HK-2 (cell line): Measurements from ENCODE around the gene NPNT.
"Not testable (repeated sequence)": the region's sequence is repeated elsewhere in the genome, so short reads cannot be mapped to it uniquely, and the experiment has no call there.

Experiments
- DNase-seq: peaks from one replicate; pipeline ENCODE4 v3.0.0-alpha.2; 2018; ENCODE audit not compliant: unreplicated experiment

Gene NPNT

GRCh38 chr4:105894660-105895582, at the start of gene NPNT:
Gene NPNT (plus strand): TSS chr4:105895471. CDS start chr4:105895653, 182 bp downstream.
- peak; percentile 54 for DNase-seq

- DNase-seq = no peak
Observed at GRCh38 chr4:105845559-105845958, 49.7 kb upstream of the NPNT start.

- DNase-seq = not testable (repeated sequence)
Observed at GRCh38 chr4:105848359-105848758, 46.9 kb upstream of the NPNT start.

GRCh38 chr4:105851196-105851595, 44.1 kb upstream of the NPNT start:
- DNase-seq = no peak

- not testable (repeated sequence) for DNase-seq
Observed at GRCh38 chr4:105852230-105852629, 43.0 kb upstream of the NPNT start.

- DNase-seq = no peak
Observed at GRCh38 chr4:105858466-105859040, 36.7 kb upstream of the NPNT start.

GRCh38 chr4:105859233-105859632, 36.0 kb upstream of the NPNT start:
- no peak for DNase-seq

- no peak for DNase-seq
Observed at GRCh38 chr4:105870963-105871362, 24.3 kb upstream of the NPNT start.

- DNase-seq = no peak
Observed at GRCh38 chr4:105871997-105872396, 23.3 kb upstream of the NPNT start.

- no peak for DNase-seq
Observed at GRCh38 chr4:105875233-105875632, 20.0 kb upstream of the NPNT start.

GRCh38 chr4:105878668-105879067, 16.6 kb upstream of the NPNT start:
- DNase-seq = no peak

- DNase-seq = no peak
Observed at GRCh38 chr4:105887508-105887907, 7.8 kb upstream of the NPNT start.

GRCh38 chr4:105895583-105896460, 551 bp downstream of the NPNT start:
- peak; percentile 68 for DNase-seq

GRCh38 chr4:105896461-105896942, 1.2 kb downstream of the NPNT start:
- no peak for DNase-seq

- DNase-seq = no peak
Observed at GRCh38 chr4:105896984-105897775, 1.9 kb downstream of the NPNT start.

- no peak for DNase-seq
Observed at GRCh38 chr4:105900541-105900940, 5.3 kb downstream of the NPNT start.

GRCh38 chr4:105902550-105903262, 7.4 kb downstream of the NPNT start:
- DNase-seq = no peak

GRCh38 chr4:105909787-105910281, 14.6 kb downstream of the NPNT start:
- peak; percentile 9 for DNase-seq

GRCh38 chr4:105911426-105911825, 16.2 kb downstream of the NPNT start:
- DNase-seq = no peak

- DNase-seq = no peak
Observed at GRCh38 chr4:105912633-105913032, 17.4 kb downstream of the NPNT start.
